HG02852 (cell line): Measurements from ENCODE around the gene ALDH4A1.

Experiments
- ATAC-seq: cut with Tn5 transposase; IDR thresholded peaks from one replicate; pipeline ENCODE4 v1.9.1; 2021; ENCODE audit warnings: mild to moderate bottlenecking, moderate library complexity; ENCODE audit not compliant: unreplicated experiment

Gene ALDH4A1, protein sequence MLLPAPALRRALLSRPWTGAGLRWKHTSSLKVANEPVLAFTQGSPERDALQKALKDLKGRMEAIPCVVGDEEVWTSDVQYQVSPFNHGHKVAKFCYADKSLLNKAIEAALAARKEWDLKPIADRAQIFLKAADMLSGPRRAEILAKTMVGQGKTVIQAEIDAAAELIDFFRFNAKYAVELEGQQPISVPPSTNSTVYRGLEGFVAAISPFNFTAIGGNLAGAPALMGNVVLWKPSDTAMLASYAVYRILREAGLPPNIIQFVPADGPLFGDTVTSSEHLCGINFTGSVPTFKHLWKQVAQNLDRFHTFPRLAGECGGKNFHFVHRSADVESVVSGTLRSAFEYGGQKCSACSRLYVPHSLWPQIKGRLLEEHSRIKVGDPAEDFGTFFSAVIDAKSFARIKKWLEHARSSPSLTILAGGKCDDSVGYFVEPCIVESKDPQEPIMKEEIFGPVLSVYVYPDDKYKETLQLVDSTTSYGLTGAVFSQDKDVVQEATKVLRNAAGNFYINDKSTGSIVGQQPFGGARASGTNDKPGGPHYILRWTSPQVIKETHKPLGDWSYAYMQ

DNA sequence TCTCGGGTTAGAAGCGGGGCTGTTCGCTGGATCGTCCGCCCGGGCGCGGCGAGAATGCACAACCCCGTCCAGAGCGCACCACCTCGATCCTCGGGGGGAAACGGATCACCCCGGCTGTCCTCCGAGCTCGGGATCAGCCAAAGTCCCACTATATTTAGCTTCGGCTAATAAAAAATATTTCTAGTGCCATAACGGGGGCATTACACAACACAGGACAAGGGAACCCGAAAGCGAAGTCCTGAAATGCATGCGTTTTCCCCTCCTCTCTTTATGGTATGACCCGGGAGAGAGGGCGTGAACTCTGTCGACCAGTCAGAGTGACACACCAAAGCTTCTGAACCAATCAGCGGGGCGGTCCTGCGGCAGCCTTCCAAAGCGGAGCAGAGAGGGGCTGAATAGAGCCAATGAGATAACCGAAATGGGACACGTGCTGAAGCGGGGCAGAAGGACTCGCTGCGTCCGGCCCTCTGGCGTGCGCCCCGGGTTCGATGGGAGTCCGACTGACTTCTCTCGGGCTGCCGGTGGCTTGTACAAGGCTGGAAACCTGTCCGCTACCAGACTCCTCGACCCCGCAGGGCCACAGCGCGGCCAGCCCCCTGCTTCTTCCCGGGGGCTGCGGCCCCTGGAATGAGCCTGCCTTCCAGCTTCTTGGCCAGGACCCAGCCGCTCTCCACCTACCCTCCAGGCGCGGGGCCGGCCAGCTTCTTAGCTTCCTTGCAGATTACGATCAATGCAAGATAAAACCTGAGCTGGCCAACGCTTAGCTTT lies at the start of gene ALDH4A1:
TSS of gene ALDH4A1 (minus strand) at position 33 of the 768 bp plus-strand sequence. CDS start at position 1, 32 bp downstream.
- ATAC-seq: peak; percentile 94

DNA sequence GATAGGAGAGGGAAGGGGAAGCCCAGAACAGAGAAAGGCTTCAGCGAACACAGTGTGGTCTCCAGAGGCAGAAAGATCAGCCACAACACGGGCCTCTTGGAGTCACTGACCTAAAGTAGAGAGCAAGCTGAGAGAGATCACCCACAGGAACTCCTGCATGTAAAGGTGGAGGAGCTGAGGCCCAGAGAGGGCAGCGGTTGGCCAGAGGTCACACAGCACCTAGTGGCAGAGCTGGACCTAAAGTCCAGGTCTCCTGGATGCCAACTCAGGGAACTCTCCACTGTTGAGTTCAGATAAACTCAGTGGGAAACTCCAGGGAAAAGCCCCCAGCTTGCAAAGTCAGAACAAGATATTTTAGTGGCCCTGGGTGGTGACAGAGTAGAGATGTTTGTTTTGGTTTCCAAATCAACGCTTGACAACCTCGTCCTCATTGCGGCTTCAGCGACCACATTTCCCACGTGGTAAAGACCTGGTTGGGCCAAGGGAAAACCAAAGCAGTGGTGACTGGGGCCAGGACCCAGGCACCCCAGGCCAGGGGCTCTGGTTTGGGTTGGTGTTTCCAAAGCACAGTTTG lies 49.5 kb upstream of the ALDH4A1 start:
- ATAC-seq: peak; percentile 37

DNA sequence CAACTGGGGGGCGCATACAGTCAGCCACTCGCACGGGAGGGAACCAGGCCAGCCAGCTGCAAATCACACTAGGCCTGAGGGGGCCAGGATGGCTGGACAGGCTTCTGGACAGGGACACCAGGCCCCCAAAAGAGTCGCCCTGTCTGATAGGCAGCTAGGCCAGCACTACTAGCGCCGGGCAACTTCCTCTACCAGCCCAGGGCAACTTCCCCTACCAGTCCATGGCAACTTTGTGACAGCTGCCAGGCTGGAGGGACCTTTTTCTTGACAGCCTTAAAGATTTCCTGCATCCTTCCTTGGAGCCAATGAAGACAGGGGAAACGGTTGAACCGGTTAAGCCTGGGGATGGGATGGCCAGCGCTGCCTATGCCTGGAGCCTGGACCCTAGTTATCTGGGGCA lies 49.1 kb upstream of the ALDH4A1 start:
- ATAC-seq: no peak

DNA sequence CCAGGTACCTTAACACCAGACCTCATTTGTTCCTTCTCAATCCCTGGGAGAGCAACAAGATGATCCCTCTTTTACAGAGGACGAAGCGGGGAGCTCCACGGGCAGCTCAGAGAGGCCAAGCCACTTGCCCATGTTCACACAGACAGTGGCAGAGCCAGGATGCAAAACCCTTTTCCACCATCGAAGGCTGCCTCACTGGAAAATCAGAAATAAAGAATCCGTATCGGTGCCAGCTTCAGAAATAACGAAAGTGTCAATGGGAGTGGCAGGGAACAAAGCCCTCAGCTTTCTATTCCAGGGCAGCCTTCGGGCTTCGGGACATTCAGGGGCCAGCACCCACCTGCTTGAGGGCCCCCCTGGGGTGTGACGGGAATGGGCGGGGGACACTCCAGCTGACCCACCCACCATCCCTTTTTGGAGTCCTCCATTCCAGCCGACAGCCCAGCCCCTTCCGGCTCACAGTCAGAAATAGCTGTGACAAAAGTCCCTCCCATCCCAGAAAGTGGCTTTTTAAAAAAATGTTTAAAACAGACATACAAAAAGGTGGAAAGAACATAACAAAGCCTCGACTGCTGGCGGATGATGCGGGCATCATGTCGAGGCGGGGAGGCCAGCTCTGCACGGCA lies 48.2 kb upstream of the ALDH4A1 start:
- no peak for ATAC-seq

DNA sequence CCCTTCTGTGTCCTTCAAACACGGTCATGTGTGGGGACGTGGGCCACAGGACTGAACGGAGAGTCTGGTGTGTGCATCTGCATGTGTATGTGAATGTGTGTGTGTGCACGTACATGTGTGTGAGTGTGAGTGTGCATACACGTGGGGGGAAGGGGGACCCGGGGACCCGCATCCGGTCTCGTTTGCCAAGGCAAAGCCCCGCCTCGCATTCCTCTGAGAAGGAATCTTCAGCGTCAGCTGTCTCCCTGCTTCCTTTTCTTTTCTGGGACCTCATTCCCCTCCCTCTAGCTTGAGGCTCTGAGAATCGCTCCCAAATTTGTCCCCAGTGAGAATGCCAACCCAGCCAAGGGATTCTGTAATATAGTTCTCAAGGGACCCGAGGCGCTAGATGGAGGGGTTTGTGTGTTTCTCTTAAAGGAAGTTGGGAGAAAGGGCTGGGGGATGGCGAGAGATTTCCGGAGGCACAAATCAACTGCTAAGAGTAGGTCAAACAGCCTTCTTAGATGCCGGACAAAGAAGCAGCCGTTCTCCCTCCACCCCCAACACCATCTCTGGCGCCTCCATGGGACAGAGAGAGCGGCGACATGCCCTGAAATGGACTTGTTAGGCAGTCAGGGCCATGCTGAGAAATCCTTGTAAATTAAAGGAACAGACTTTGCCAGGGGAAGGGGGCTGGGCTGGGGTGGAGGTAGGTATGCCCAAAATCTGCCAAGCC lies 47.5 kb upstream of the ALDH4A1 start:
- ATAC-seq: no peak

DNA sequence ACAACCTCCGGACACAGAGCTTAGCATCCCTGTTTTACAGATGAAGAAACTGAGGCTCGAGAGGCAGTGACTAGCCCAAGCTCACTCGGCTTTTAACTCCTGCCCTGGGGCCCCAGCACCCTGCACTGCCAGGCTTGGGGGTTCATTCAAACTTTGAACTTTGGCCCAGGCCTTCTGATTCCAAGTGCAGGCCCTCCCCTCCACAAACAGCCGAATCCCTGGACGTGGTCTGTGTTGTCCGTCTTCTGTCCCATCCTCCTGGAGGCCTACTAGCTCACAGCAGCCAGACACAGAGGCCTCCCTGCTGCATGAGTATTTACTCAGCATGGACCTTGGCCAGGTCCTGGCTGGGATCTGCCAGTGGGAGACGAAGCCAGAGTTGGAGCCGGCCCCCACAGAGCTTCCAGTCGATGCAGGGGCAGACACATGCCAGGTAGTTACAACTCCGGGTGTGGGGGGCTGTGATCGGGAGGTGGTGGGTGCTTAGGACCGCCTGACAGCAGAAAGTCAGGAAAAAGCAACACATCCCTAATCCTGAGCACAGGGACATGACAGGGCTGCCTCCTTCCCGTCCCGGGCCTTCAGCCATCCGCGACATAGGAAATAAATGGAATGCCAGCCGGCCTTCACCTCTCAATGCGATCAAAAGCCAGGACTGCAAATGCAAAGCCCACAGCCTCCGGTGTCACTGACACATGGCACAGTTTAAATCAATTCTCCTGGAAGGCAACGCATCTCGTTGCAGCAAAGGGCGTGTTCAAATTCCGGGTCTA lies 46.7 kb upstream of the ALDH4A1 start:
- ATAC-seq: no peak

DNA sequence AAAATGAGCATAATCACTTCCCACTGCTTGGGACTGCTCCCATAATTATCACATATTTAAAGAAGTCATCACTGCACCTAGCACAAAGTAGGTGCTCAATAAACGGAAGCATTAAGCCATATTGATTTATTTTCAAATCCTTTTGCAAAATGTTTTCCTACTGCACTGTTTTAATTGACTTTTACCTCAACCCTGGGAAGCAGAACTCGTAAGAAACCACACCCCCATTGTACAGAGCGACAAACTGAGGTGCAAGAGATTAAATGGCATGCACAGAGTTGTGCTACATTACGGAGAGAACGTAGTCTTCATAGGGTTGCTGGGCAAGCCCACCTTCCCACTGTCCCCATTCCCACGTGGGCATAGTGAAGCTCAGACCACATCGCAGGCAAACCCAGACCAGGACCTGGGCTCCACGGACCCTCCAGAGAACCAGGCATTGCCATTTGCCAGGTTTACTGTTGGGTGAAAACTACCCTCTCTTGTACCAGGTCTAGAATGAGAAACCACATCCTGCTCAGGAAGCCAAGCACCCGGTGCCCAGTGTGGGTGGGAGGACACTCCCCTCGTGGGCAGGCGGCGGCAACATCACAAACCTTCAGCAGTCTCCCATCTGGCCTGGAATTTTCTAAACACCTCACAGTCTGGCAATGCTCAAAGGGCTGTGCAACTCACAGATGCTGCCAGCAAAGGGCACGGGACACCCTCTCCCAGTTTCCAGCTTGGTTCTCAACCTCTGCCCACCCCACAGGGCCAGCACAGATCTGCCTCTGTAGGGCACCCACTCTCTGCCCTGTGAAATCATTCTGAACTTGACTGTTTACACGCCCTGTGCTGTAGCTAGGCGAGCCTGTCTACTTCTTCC lies 45.9 kb upstream of the ALDH4A1 start:
- no peak for ATAC-seq

DNA sequence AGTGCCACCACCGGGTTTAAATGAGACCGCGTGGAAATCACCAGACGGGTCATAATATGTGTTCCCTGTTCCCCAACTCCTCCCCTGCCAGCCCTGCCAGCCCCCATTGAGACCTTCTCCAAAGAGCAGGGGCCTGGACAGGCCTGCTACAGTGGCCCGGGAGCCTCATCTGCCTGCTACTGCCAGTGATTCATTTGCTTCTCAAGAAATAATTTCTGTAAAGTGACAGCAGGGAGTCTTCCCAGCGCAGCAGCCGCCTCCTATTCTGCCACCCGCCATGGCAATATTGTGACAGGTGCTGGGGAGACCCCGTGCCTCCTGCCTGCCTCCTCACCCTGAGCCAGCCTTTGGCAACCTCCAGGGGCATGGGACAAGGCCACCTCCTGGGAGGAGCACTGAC lies 45.2 kb upstream of the ALDH4A1 start:
- ATAC-seq: no peak

DNA sequence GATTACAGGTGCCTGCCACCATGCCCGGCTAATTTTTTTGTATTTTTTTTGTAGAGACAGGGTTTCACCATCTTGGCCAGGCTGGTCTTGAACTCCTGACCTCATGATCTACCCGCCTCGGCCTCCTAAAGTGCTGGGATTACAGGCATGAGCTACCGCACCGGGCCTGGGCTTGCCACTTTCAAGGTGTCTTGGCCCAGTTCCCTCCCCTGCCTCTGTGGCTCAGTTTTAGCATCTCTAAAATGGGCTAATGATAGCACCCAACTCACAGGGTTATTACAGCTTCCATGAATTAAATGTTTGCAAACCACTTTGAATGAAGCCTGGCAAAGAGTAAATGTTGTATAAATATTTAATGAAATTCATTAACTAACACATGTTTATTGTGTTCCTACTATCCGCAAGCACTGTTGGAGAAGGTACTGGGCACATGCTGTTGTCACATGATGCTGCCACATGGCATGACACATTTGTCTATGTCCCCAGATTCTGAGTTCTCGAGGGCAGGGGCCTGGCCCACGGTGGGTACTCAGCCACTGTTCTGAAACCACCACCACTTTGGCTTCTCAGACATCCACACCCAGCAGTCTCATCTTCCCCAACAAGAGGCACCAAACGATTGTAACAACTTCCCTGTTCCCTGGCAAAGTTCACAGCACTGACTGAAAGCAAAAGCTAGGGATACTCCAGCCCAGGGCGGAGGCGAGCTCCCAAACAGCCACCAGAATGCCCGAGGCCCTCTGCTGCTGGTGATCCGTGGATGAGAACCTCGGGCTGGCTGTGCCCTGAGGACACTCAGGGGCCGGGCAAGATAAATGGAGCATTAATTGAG lies 44.4 kb upstream of the ALDH4A1 start:
- ATAC-seq: no peak

DNA sequence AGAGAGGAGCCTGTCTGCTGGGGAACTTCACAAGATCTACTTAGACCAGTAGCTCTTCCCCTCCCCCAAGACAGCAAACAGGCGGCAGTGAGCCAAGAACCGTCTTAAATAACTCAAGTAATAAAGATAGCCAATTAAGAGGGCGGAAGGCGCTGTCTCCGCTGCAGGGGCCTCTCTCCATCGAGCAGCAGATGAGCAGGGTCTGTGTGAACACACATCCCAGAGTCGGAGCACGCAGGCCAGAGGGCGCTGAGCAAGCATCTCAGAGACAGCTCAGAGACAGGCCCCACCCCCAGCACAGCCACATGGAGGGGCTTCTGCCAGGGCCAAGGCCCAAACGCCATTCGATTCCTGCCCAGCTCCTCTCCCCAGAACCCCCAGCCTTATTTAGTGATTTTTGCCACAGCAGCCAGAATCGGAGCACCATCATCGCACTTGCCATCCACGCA lies 43.1 kb upstream of the ALDH4A1 start:
- no peak for ATAC-seq

DNA sequence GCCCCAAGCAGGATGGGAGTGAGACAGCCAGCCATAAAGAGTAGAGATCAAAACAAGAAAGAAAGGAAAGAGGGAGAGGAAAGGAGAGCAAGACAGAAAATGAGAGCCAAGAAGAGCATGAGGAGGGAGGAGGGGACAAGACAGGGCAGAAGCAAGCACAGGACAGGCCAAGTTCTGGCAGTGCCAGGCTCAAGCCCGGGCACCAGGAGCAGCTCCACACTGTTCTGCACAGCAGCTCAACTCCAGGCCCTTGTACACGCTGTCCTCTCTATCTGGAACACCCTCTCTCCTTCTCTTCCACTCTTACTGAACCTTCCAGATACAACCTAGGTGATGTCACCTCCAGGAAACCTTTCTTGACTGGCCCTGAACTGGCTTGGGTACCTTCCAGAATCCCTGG lies 42.5 kb upstream of the ALDH4A1 start:
- ATAC-seq: no peak

DNA sequence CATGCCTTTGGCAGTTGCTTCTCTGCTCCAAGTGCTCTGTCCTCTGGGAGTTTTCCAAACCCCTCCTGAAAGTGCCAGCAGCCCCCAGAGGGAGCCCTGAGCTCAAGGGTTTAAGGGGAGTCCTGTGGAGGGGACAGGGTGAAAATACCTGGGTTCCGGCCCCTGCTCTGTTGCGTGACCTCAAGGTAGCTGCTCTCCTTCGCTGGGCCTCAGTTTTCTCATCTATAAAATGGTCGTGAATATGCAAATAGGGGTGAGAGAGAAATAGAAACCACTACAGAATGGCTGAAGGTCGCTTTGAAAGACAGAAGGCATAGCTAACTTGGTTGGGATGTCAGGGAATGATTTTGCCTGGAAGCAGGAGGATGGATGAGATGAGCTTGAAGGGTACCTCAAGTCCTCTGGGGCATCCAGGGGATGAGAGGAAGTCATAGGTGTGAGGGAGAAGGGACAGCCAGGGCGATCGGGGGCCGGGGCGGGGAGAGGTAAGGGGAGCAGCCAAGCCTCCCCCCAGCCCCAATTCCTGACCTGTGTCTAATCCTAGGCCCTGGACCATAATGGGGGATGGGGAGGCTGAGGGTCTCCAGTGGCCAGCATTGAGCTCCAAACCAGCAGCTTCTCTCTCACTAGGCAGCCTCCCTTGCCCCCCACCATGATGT lies 41.7 kb upstream of the ALDH4A1 start:
- no peak for ATAC-seq

DNA sequence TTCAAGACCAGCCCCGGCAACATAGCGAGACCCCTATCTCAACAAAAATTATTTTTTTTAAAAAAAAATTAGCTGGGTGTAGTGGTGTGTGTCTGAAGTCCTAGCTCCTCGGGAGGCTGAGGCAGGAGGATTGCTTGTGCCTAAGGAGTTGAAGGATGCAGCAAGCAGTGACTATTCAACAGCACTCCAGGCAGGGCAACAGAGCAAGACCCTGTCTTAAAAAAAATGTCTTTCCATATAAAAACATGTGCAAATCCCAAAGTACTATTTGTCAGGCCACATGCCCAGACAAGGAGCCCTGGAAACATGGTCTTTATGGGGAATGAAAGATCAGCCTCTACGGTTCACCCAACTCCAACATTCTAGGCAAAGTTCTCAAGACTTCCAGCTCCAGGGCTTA lies 40.8 kb upstream of the ALDH4A1 start:
- ATAC-seq: no peak

DNA sequence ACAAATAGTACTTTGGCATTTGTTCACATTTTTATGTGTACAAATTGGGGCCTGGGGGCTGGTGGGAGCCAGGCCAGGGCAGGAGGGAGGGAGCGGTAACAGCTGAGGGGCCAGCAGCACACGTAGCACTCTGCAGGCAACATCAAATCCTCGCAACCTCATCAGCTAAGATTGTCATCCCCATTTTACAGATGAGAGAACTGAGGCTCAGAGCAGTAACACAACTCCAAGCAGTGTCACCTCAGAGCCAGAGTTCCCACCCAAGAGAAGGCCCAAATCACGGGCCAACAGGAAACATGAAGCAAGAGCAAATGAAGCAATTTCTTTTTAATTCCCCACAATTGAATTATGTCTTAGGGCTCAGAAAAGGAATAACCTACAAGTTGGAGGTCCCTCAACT lies 40.0 kb upstream of the ALDH4A1 start:
- no peak for ATAC-seq

DNA sequence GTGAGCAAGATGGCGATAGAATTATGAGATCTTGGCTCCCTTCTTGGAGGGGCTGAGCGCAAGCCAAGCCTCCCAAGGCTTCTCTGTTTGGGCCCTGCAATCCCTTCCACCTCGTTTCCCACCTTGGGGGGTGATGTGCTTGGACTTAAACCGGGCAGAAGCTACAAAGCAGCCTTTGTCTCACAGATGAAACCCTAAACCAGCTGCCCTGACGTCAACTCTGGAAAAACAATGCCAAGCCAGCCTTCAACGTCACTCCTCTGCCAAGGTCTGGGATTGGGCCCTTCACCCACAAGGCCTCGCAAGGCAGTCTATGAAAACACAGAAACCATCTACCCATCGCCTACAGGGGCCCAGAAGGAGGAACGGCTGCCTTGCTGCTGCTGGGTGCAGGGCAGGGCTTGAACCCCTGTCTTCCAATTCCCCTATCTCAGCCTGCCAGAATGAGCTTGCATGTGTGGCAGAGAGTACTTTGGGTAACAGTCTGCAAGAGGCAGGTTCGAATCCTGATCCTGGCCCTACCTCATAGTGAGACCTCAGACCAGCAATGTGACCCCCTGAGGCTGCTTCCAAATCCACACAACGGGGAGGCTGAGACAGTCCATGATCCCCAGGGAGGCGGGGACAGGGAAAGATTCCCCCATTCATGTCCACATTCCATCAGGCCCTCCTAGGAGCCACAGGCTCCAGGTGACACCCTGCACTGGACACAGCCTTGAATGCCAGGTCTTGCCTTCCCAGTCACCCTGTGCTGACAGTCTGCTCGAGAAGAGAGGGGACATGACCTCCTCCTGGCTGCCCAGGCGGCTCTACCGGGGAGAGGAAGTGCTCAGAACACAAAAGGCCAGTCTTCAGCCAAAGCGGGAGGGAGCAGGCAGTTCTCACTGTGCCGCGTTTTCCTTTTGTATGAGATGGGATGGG lies 39.1 kb upstream of the ALDH4A1 start:
- no peak for ATAC-seq

DNA sequence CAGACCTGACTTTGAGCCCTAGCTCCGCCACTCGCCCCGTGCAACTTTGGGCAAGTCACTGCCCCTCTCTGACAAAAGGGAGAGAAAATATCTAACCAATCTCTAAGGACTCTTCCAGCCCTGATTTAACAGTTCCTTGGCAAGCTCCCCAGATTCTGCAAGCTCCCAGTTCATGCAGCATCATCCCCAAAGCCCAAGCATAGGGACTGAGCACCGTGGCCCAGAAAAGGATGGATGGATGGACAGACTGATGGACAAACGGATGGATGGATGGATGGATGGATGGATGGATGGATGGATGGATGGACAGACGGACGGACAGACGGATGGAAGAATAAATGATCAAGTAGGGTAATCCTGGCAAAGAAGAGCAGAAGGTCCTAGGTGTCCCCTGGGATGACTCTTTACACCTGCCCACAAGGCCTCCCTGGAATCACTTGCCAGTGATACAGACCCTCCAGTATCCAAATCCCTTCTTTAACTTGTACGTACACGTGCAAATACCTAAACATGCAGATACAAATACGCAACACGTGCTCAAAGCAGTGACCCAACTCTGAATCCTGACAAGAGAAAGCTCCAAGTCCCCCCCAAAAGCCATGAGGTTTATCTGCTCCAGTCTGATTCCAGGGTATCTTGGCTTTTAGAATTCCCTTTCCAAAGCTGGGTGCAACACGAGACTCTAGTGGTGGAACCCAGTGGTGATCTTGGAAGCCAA lies 38.1 kb upstream of the ALDH4A1 start:
- ATAC-seq: no peak
